Measurements from ENCODE around the gene FJX1. TPM values are rescaled to one million over a fixed set of nuclear protein-coding genes. Genes with fewer than 3 reads are reported as not detected.

Gene FJX1
- total RNA-seq (1 to 10 TPM in 7 of 10 donors, under 1 TPM in 3; 0.57 to 4.7 (median 1.3) TPM), polyA plus RNA-seq (1 to 10 TPM; 1.8 to 3.4 TPM)
- long read RNA-seq, donor 1, transcript FJX1-201 (1 exons, 2,450 nt), result major isoform, 5 of 5 reads
- long read RNA-seq, donor 1, partial matches to known transcripts, result 0 of 5 reads
- long read RNA-seq, donor 1, other reads (novel, unspliced or antisense), result 0 of 5 reads
- long read RNA-seq, donor 2, partial matches to known transcripts, result 0 of 4 reads
- long read RNA-seq, donor 2, other reads (novel, unspliced or antisense), result 0 of 4 reads
- long read RNA-seq, donor 3, partial matches to known transcripts, result 0 of 1 reads
- long read RNA-seq, donor 3, other reads (novel, unspliced or antisense), result 0 of 1 reads

- H3K27me3 ChIP-seq, result peaks cover 0 to 94% (median 19%) of the 10 kb centered on the region in 7 donors
- peak; percentile 57 to 61 for DNase-seq
- H3K4me1 ChIP-seq, result peaks cover 4 to 53% (median 25%) of the 10 kb centered on the region in 9 donors
- peak; percentile 70 to 82 (median 78) for ATAC-seq
- no peaks in the 10 kb centered on the region for H3K9me3 ChIP-seq
- intact Hi-C loops (cut with DNase I), result loop anchor here (1.0 to 10.0 kb wide), 20 partner anchors 44 to 877 kb away; partner anchors contain the start of genes LDLRAD3 (in 2 of the 10) and TRIM44 (in 2 of the 10)
- H3K27ac ChIP-seq, result peak within 1 kb of the TSS; percentile 53 to 92 (median 83)
- TF ChIP-seq CTCF (IDR thresholded peaks at IDR 0.05), result no peak
- H3K36me3 ChIP-seq, result no peaks in the 10 kb centered on the region
- 1% methylated on average over 45 to 52 of the region's 57 CpGs for WGBS, 2 donors
- peak within 1 kb of the TSS; percentile 51 to 79 (median 62) for H3K4me3 ChIP-seq
Observed at GRCh38 chr11:35617687-35618496, at the start of gene FJX1. FJX1 (plus strand) TSS chr11:35618460; CDS start chr11:35618637, 177 bp downstream.

GRCh38 chr11:35571696-35572095 is 46.6 kb upstream of the FJX1 start:
- ATAC-seq (no peak), DNase-seq (no peak)
- Histone ChIP-seq H3K27me3 (peaks cover 0 to 21% (median 0%) of the 10 kb centered on the region in 7 donors), H3K4me1 (no peaks in the 10 kb centered on the region), H3K4me3 (no peak overlapping the region), H3K36me3 (no peaks in the 10 kb centered on the region), H3K27ac (no peak overlapping the region), H3K9me3 (peaks cover 0 to 19% (median 0%) of the 10 kb centered on the region in 11 donors)
- TF ChIP-seq CTCF (IDR thresholded peaks at IDR 0.05), result no peak
- 66 to 68% methylated on average over 3 of the region's 3 CpGs for WGBS, 2 donors
- intact Hi-C loops (cut with DNase I), result no loop called here

GRCh38 chr11:35579557-35580396 is 38.5 kb upstream of the FJX1 start:
- H3K36me3 ChIP-seq, result no peaks in the 10 kb centered on the region
- H3K4me1 ChIP-seq, result peaks cover 0 to 12% (median 0%) of the 10 kb centered on the region in 9 donors
- ATAC-seq, result peak in 2 of 8 donors; percentile 29 to 61
- H3K27ac ChIP-seq, result no peak overlapping the region
- no peak overlapping the region for H3K4me3 ChIP-seq
- no peaks in the 10 kb centered on the region for H3K9me3 ChIP-seq
- 69 to 74% methylated on average over 7 of the region's 7 CpGs for whole genome bisulfite sequencing, 2 donors
- intact Hi-C loops (cut with DNase I), result no loop called here
- no peak for DNase-seq
- TF ChIP-seq CTCF (IDR thresholded peaks at IDR 0.05), result no peak
- H3K27me3 ChIP-seq, result peaks cover 0 to 19% (median 11%) of the 10 kb centered on the region in 7 donors

Data from heart right ventricle (tissue), 16 donors.